ENCODE measurements around the gene SNCB. TPM values are rescaled to one million over a fixed set of nuclear protein-coding genes. Genes with fewer than 3 reads are reported as not detected.

SNCB gene
- polyA plus RNA-seq, 1 of the 3 experiments (the other 2 are of a cell fraction) = 0.33 TPM

DNA sequence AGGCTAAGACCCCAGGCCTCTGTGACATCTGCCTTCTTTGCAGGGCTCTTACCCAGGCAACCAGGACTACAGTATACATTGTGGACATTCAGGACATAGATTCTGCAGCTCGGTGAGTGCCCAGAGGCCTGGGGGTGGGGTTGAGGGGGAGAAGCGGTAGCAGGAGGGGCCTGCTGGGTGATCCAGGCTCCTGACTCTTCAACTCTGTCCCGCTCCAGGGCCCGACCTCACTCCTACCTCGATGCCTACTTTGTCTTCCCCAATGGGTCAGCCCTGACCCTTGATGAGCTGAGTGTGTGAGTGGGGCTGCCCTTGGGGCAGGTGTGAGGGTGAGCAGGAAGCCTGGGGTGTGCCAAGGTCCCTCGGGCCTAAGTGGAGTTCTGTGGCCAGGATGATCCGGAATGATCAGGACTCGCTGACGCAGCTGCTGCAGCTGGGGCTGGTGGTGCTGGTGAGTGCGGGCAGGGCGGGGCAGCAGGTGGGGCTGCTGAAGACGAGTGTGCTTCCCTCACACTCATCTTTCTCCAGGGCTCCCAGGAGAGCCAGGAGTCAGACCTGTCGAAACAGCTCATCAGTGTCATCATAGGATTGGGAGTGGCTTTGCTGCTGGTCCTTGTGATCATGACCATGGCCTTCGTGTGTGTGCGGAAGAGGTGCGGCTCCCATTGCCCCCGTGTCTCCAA is 40.2 kb downstream of the SNCB start:
- no peaks in the 10 kb centered on the region for H3K4me1 ChIP-seq (ENCODE audit: control insufficient read depth in 1 of 2, insufficient read depth in 2 of 2, low read depth in 1 of 2, low read length in 1 of 2)
- H3F3A ChIP-seq (replicated peaks; ENCODE audit: insufficient read depth) = no peaks in the 10 kb centered on the region
- H4K20me1 ChIP-seq (ENCODE audit: insufficient read depth) = no peaks in the 10 kb centered on the region
- H3K27ac ChIP-seq (ENCODE audit: low read depth in 2 of 2, low read length in 1 of 2) = no peak overlapping the region
- H3K4me3 ChIP-seq (ENCODE audit: low read depth in 2 of 2, low read length in 1 of 2) = no peak overlapping the region
- no peak overlapping the region for H3K9ac ChIP-seq
- ChIA-PET POLR2A (no interaction called here), CTCF (interaction anchor here (0.9 to 1.3 kb wide), 3 partner anchors 17 to 47 kb away, joined by 3 to 5 read pairs (median 4); no protein-coding TSS in a partner anchor)
- WGBS (ENCODE audit: low lambda C conversion rate) = 74% methylated on average over 16 of the region's 17 CpGs
- TF ChIP-seq SIN3A (IDR thresholded peaks at IDR 0.05; ENCODE audit: borderline replicate concordance, low read depth, low read length) (no peak), RXRA (IDR thresholded peaks at IDR 0.05; ENCODE audit: borderline replicate concordance, low read depth) (no peak), TAF1 (IDR thresholded peaks at IDR 0.05; ENCODE audit: borderline replicate concordance, low read depth, low read length) (no peak), GATA2 (CRISPR knock-in tag; IDR thresholded peaks at IDR 0.05) (no peak), RCOR1 (IDR thresholded peaks at IDR 0.05; ENCODE audit: low read length) (no peak), MXI1 (IDR thresholded peaks at IDR 0.05; ENCODE audit: low read depth, low read length) (no peak)
- TF ChIP-seq, protein P1, sequence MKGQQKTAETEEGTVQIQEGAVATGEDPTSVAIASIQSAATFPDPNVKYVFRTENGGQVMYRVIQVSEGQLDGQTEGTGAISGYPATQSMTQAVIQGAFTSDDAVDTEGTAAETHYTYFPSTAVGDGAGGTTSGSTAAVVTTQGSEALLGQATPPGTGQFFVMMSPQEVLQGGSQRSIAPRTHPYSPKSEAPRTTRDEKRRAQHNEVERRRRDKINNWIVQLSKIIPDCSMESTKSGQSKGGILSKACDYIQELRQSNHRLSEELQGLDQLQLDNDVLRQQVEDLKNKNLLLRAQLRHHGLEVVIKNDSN (IDR thresholded peaks at IDR 0.05; ENCODE audit: borderline replicate concordance, low read depth) = no peak
- TF ChIP-seq, protein P2, sequence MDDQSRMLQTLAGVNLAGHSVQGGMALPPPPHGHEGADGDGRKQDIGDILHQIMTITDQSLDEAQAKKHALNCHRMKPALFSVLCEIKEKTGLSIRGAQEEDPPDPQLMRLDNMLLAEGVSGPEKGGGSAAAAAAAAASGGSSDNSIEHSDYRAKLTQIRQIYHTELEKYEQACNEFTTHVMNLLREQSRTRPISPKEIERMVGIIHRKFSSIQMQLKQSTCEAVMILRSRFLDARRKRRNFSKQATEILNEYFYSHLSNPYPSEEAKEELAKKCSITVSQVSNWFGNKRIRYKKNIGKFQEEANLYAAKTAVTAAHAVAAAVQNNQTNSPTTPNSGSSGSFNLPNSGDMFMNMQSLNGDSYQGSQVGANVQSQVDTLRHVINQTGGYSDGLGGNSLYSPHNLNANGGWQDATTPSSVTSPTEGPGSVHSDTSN (IDR thresholded peaks at IDR 0.05) = no peak
- no peak overlapping the region for H2AFZ ChIP-seq (ENCODE audit: low read depth)
- no peaks in the 10 kb centered on the region for H3K9me2 ChIP-seq
- H3K27me3 ChIP-seq (ENCODE audit: insufficient read depth) = no peaks in the 10 kb centered on the region
- no peaks in the 10 kb centered on the region for H3K79me2 ChIP-seq (ENCODE audit: insufficient read depth)
- H3K4me2 ChIP-seq = no peak overlapping the region
- H3K36me3 ChIP-seq (replicated peaks in 1 of 2; ENCODE audit: control insufficient read depth in 1 of 2, insufficient read depth in 2 of 2, low read length in 1 of 2) = no peaks in the 10 kb centered on the region
- no peak for DNase-seq
- H3K9me3 ChIP-seq = no peaks in the 10 kb centered on the region

DNA sequence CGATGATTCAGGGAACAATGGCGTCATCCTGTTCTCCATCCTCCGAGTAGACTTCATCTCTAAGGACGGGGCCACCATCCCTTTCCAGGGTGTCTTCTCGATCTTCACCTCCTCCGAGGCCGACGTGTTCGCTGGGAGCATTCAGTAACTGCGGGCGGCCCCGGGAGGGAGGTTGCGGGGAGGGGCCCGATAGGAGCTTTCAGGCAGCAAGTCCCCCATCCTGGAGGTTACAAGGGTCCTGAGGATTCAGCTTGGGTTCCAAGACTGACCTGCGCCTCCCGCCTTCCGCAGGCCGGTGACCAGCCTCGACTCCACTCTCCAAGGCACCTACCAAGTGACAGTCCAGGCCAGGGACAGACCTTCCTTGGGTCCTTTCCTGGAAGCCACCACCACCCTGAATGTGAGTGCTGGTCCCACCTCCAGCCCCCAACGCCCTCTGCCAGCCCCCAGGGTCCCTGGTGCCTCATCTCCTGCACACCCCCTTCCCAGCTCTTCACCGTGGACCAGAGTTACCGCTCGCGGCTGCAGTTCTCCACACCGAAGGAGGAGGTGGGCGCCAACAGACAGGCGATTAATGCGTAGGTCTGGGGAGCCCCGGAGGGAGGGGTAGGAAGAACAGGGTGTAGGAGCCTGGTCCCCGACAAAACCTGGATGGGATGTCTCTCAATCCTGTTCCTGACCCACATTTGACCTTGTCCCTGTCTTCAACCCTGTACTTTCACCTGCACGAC is 41.1 kb downstream of the SNCB start:
- TF ChIP-seq, protein P3, sequence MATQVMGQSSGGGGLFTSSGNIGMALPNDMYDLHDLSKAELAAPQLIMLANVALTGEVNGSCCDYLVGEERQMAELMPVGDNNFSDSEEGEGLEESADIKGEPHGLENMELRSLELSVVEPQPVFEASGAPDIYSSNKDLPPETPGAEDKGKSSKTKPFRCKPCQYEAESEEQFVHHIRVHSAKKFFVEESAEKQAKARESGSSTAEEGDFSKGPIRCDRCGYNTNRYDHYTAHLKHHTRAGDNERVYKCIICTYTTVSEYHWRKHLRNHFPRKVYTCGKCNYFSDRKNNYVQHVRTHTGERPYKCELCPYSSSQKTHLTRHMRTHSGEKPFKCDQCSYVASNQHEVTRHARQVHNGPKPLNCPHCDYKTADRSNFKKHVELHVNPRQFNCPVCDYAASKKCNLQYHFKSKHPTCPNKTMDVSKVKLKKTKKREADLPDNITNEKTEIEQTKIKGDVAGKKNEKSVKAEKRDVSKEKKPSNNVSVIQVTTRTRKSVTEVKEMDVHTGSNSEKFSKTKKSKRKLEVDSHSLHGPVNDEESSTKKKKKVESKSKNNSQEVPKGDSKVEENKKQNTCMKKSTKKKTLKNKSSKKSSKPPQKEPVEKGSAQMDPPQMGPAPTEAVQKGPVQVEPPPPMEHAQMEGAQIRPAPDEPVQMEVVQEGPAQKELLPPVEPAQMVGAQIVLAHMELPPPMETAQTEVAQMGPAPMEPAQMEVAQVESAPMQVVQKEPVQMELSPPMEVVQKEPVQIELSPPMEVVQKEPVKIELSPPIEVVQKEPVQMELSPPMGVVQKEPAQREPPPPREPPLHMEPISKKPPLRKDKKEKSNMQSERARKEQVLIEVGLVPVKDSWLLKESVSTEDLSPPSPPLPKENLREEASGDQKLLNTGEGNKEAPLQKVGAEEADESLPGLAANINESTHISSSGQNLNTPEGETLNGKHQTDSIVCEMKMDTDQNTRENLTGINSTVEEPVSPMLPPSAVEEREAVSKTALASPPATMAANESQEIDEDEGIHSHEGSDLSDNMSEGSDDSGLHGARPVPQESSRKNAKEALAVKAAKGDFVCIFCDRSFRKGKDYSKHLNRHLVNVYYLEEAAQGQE (IDR thresholded peaks at IDR 0.05; ENCODE audit: low read depth, low read length) = no peak
- no peak for TF ChIP-seq NRF1 (IDR thresholded peaks at IDR 0.05; ENCODE audit: low read depth, low read length)
- no peak for TF ChIP-seq TCF12 (IDR thresholded peaks at IDR 0.05)
- no peak for TF ChIP-seq MEF2A (IDR thresholded peaks at IDR 0.05; ENCODE audit: borderline replicate concordance, low read depth)
- TF ChIP-seq, protein P1 (IDR thresholded peaks at IDR 0.05; ENCODE audit: borderline replicate concordance, low read depth) = no peak
- TF ChIP-seq SMC3 (IDR thresholded peaks at IDR 0.05; ENCODE audit: low read depth, low read length) = no peak
- no peak for TF ChIP-seq FOSL2 (IDR thresholded peaks at IDR 0.05; ENCODE audit: borderline replicate concordance, low read depth)
- TF ChIP-seq RXRA (IDR thresholded peaks at IDR 0.05; ENCODE audit: borderline replicate concordance, low read depth) = no peak
- TF ChIP-seq FOXJ3 (CRISPR knock-in tag; IDR thresholded peaks at IDR 0.05) = no peak
- TF ChIP-seq MXI1 (IDR thresholded peaks at IDR 0.05; ENCODE audit: low read depth, low read length) = no peak
- TF ChIP-seq GABPA (IDR thresholded peaks at IDR 0.05; ENCODE audit: low read depth) = no peak
- no peak for TF ChIP-seq RAD21 (IDR thresholded peaks at IDR 0.05; ENCODE audit: low read length)
- ChIA-PET CTCF (interaction anchor here (0.9 to 1.2 kb wide), 2 partner anchors 16 to 142 kb away, joined by 6 read pairs; no protein-coding TSS in a partner anchor), POLR2A (no interaction called here)
- Histone ChIP-seq H3K36me3 (replicated peaks in 1 of 2; ENCODE audit: control insufficient read depth in 1 of 2, insufficient read depth in 2 of 2, low read length in 1 of 2) (no peaks in the 10 kb centered on the region), H3K4me1 (ENCODE audit: control insufficient read depth in 1 of 2, insufficient read depth in 2 of 2, low read depth in 1 of 2, low read length in 1 of 2) (no peaks in the 10 kb centered on the region), H3K9me2 (no peaks in the 10 kb centered on the region), H3K9me3 (no peaks in the 10 kb centered on the region), H3K4me3 (ENCODE audit: low read depth in 2 of 2, low read length in 1 of 2) (no peak overlapping the region), H3K9ac (no peak overlapping the region), H3K27ac (ENCODE audit: low read depth in 2 of 2, low read length in 1 of 2) (no peak overlapping the region), H2AFZ (ENCODE audit: low read depth) (no peak overlapping the region), H3K4me2 (no peak overlapping the region), H4K20me1 (ENCODE audit: insufficient read depth) (no peaks in the 10 kb centered on the region), H3K79me2 (ENCODE audit: insufficient read depth) (no peaks in the 10 kb centered on the region), H3K27me3 (ENCODE audit: insufficient read depth) (no peaks in the 10 kb centered on the region), H3F3A (replicated peaks; ENCODE audit: insufficient read depth) (no peaks in the 10 kb centered on the region)
- no peak for DNase-seq
- WGBS (ENCODE audit: low lambda C conversion rate) = 77% methylated on average over 29 of the region's 31 CpGs
